ENCODE results near the gene GABRB1.

The GABRB1 gene

GRCh38 chr4:47187608-47188007 lies 156.2 kb downstream of the GABRB1 start:
- H3K27me3 ChIP-seq (ENCODE audit: insufficient read depth, low read length), result no peaks in the 10 kb centered on the region
- no peak overlapping the region for H3K27ac ChIP-seq (ENCODE audit: low read depth, low read length)
- no peak overlapping the region for H4K8ac ChIP-seq (ENCODE audit: low read depth, low read length)
- H3K4ac ChIP-seq (ENCODE audit: low read depth, low read length), result no peak overlapping the region
- H2BK120ac ChIP-seq (ENCODE audit: insufficient read depth, low read length, poor library complexity), result no peak overlapping the region
- no peak overlapping the region for H2BK12ac ChIP-seq (ENCODE audit: low read length)
- no peak overlapping the region for H2AK5ac ChIP-seq (ENCODE audit: low read length)
- H2AFZ ChIP-seq (ENCODE audit: insufficient read depth, low read length, poor library complexity), result no peak overlapping the region
- no peak overlapping the region for H3K18ac ChIP-seq (ENCODE audit: low read length)
- H3K79me2 ChIP-seq (ENCODE audit: control insufficient read depth, insufficient read depth, low read length, poor library complexity), result no peaks in the 10 kb centered on the region
- no peak for DNase-seq
- H3K4me3 ChIP-seq (ENCODE audit: low read depth, low read length), result no peak overlapping the region
- no peak overlapping the region for H3K9ac ChIP-seq (ENCODE audit: low read length)
- H3K23ac ChIP-seq (ENCODE audit: low read length), result no peak overlapping the region
- no peak overlapping the region for H4K91ac ChIP-seq (ENCODE audit: low read depth, low read length)
- H3K9me3 ChIP-seq (ENCODE audit: insufficient read depth, low read depth, low read length), result no peaks in the 10 kb centered on the region
- no peak overlapping the region for H2BK5ac ChIP-seq (ENCODE audit: low read depth, low read length, poor library complexity)
- no peak overlapping the region for H3K4me2 ChIP-seq (ENCODE audit: low read length)
- H3K79me1 ChIP-seq (ENCODE audit: low read length), result no peaks in the 10 kb centered on the region
- no peaks in the 10 kb centered on the region for H3K4me1 ChIP-seq (ENCODE audit: control insufficient read depth in 1 of 2, insufficient read depth in 2 of 2, low read length in 2 of 2)
- no peak overlapping the region for H4K12ac ChIP-seq (ENCODE audit: low read depth, low read length)
- H3K14ac ChIP-seq (ENCODE audit: low read length), result no peak overlapping the region
- WGBS (ENCODE audit: extremely low coverage, insufficient coverage, insufficient read length), result no CpG with 5 or more reads among the region's 2 CpGs
- H3K36me3 ChIP-seq (ENCODE audit: control insufficient read depth in 1 of 2, insufficient read depth in 2 of 2, low read length in 2 of 2), result no peaks in the 10 kb centered on the region

GRCh38 chr4:47193179-47193578 lies 161.8 kb downstream of the GABRB1 start:
- no peak overlapping the region for H3K9ac ChIP-seq (ENCODE audit: low read length)
- H4K12ac ChIP-seq (ENCODE audit: low read depth, low read length), result no peak overlapping the region
- no peak overlapping the region for H4K8ac ChIP-seq (ENCODE audit: low read depth, low read length)
- H3K14ac ChIP-seq (ENCODE audit: low read length), result no peak overlapping the region
- H3K79me1 ChIP-seq (ENCODE audit: low read length), result no peaks in the 10 kb centered on the region
- H3K4me1 ChIP-seq (ENCODE audit: control insufficient read depth in 1 of 2, insufficient read depth in 2 of 2, low read length in 2 of 2), result no peaks in the 10 kb centered on the region
- no peak overlapping the region for H4K91ac ChIP-seq (ENCODE audit: low read depth, low read length)
- no CpG with 5 or more reads among the region's 6 CpGs for WGBS (ENCODE audit: extremely low coverage, insufficient coverage, insufficient read length)
- no peak overlapping the region for H2BK5ac ChIP-seq (ENCODE audit: low read depth, low read length, poor library complexity)
- H3K27me3 ChIP-seq (ENCODE audit: insufficient read depth, low read length), result no peaks in the 10 kb centered on the region
- no peaks in the 10 kb centered on the region for H3K36me3 ChIP-seq (ENCODE audit: control insufficient read depth in 1 of 2, insufficient read depth in 2 of 2, low read length in 2 of 2)
- no peaks in the 10 kb centered on the region for H3K9me3 ChIP-seq (ENCODE audit: insufficient read depth, low read depth, low read length)
- no peak overlapping the region for H2BK120ac ChIP-seq (ENCODE audit: insufficient read depth, low read length, poor library complexity)
- H2AK5ac ChIP-seq (ENCODE audit: low read length), result no peak overlapping the region
- no peak overlapping the region for H3K4me3 ChIP-seq (ENCODE audit: low read depth, low read length)
- no peak overlapping the region for H2AFZ ChIP-seq (ENCODE audit: insufficient read depth, low read length, poor library complexity)
- DNase-seq, result no peak
- H3K79me2 ChIP-seq (ENCODE audit: control insufficient read depth, insufficient read depth, low read length, poor library complexity), result no peaks in the 10 kb centered on the region
- no peak overlapping the region for H3K4me2 ChIP-seq (ENCODE audit: low read length)
- H3K23ac ChIP-seq (ENCODE audit: low read length), result no peak overlapping the region
- no peak overlapping the region for H3K4ac ChIP-seq (ENCODE audit: low read depth, low read length)
- no peak overlapping the region for H2BK12ac ChIP-seq (ENCODE audit: low read length)
- no peak overlapping the region for H3K18ac ChIP-seq (ENCODE audit: low read length)
- H3K27ac ChIP-seq (ENCODE audit: low read depth, low read length), result no peak overlapping the region

DNA sequence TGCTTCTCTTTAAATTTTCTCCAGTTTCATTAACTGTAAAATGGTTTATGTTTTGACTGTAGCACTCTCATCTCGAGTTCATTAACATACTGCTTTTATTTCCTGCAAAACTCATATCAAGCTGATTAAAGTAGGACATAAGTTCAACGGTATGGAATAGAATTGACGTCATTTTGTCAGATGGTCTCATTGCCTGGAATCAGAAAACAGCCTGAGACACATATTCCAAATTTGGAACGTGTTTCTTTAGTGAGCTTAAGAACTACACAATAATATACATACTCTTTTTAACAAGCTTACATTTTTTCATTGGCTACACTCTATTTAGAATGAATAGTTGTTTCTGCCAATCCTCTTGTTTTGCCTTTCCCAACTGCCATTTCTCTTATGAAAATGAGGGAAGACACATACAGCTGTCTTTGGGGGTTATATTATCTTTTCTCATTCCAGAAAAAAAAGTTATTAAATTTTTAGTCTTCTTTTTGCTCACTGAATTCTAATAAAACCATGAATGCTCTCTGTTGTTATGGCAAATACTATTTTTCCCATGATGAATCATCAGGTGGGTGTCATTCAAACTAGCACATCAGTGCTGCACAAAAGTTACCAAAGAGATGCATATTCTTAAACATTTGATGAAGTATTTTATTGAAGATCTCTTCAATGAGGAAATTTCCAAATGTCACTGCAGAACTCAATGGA lies 162.8 kb downstream of the GABRB1 start:
- Histone ChIP-seq H4K8ac (ENCODE audit: low read depth, low read length) (no peak overlapping the region), H2AFZ (ENCODE audit: insufficient read depth, low read length, poor library complexity) (no peak overlapping the region), H3K9me3 (ENCODE audit: insufficient read depth, low read depth, low read length) (no peaks in the 10 kb centered on the region), H2BK5ac (ENCODE audit: low read depth, low read length, poor library complexity) (no peak overlapping the region), H3K36me3 (ENCODE audit: control insufficient read depth in 1 of 2, insufficient read depth in 2 of 2, low read length in 2 of 2) (no peaks in the 10 kb centered on the region), H3K27me3 (ENCODE audit: insufficient read depth, low read length) (no peaks in the 10 kb centered on the region), H3K4me1 (ENCODE audit: control insufficient read depth in 1 of 2, insufficient read depth in 2 of 2, low read length in 2 of 2) (no peaks in the 10 kb centered on the region), H3K4me2 (ENCODE audit: low read length) (no peak overlapping the region), H3K18ac (ENCODE audit: low read length) (no peak overlapping the region), H3K23ac (ENCODE audit: low read length) (no peak overlapping the region), H3K4ac (ENCODE audit: low read depth, low read length) (no peak overlapping the region), H2AK5ac (ENCODE audit: low read length) (no peak overlapping the region), H3K14ac (ENCODE audit: low read length) (no peak overlapping the region), H2BK120ac (ENCODE audit: insufficient read depth, low read length, poor library complexity) (no peak overlapping the region), H3K9ac (ENCODE audit: low read length) (no peak overlapping the region), H4K91ac (ENCODE audit: low read depth, low read length) (no peak overlapping the region), H2BK12ac (ENCODE audit: low read length) (no peak overlapping the region), H4K12ac (ENCODE audit: low read depth, low read length) (no peak overlapping the region), H3K27ac (ENCODE audit: low read depth, low read length) (no peak overlapping the region), H3K4me3 (ENCODE audit: low read depth, low read length) (no peak overlapping the region), H3K79me1 (ENCODE audit: low read length) (no peaks in the 10 kb centered on the region), H3K79me2 (ENCODE audit: control insufficient read depth, insufficient read depth, low read length, poor library complexity) (no peaks in the 10 kb centered on the region)
- DNase-seq, result no peak
- no CpG with 5 or more reads among the region's 4 CpGs for WGBS (ENCODE audit: extremely low coverage, insufficient coverage, insufficient read length)

GRCh38 chr4:47195706-47196105 lies 164.3 kb downstream of the GABRB1 start:
- H3K4me3 ChIP-seq (ENCODE audit: low read depth, low read length), result no peak overlapping the region
- no peak overlapping the region for H4K12ac ChIP-seq (ENCODE audit: low read depth, low read length)
- no peak for DNase-seq
- no peaks in the 10 kb centered on the region for H3K27me3 ChIP-seq (ENCODE audit: insufficient read depth, low read length)
- H3K4me2 ChIP-seq (ENCODE audit: low read length), result no peak overlapping the region
- H2AFZ ChIP-seq (ENCODE audit: insufficient read depth, low read length, poor library complexity), result no peak overlapping the region
- no peak overlapping the region for H2BK120ac ChIP-seq (ENCODE audit: insufficient read depth, low read length, poor library complexity)
- H3K79me1 ChIP-seq (ENCODE audit: low read length), result no peaks in the 10 kb centered on the region
- no peak overlapping the region for H3K18ac ChIP-seq (ENCODE audit: low read length)
- H3K4me1 ChIP-seq (ENCODE audit: control insufficient read depth in 1 of 2, insufficient read depth in 2 of 2, low read length in 2 of 2), result no peaks in the 10 kb centered on the region
- no peaks in the 10 kb centered on the region for H3K36me3 ChIP-seq (ENCODE audit: control insufficient read depth in 1 of 2, insufficient read depth in 2 of 2, low read length in 2 of 2)
- no peak overlapping the region for H2BK12ac ChIP-seq (ENCODE audit: low read length)
- no peak overlapping the region for H2BK5ac ChIP-seq (ENCODE audit: low read depth, low read length, poor library complexity)
- no peaks in the 10 kb centered on the region for H3K79me2 ChIP-seq (ENCODE audit: control insufficient read depth, insufficient read depth, low read length, poor library complexity)
- H3K23ac ChIP-seq (ENCODE audit: low read length), result no peak overlapping the region
- no peak overlapping the region for H3K14ac ChIP-seq (ENCODE audit: low read length)
- no peak overlapping the region for H2AK5ac ChIP-seq (ENCODE audit: low read length)
- no peak overlapping the region for H4K91ac ChIP-seq (ENCODE audit: low read depth, low read length)
- no peak overlapping the region for H4K8ac ChIP-seq (ENCODE audit: low read depth, low read length)
- H3K4ac ChIP-seq (ENCODE audit: low read depth, low read length), result no peak overlapping the region
- H3K9me3 ChIP-seq (ENCODE audit: insufficient read depth, low read depth, low read length), result no peaks in the 10 kb centered on the region
- no peak overlapping the region for H3K27ac ChIP-seq (ENCODE audit: low read depth, low read length)
- H3K9ac ChIP-seq (ENCODE audit: low read length), result no peak overlapping the region
